ENCODE measurements around the gene PLAA.

- TF ChIP-seq POLR2A (IDR thresholded peaks at IDR 0.05) (no peak), EP300 (IDR thresholded peaks at IDR 0.05) (no peak), POLR2AphosphoS5 (IDR thresholded peaks at IDR 0.05) (no peak)
- TF ChIP-seq, protein P1, sequence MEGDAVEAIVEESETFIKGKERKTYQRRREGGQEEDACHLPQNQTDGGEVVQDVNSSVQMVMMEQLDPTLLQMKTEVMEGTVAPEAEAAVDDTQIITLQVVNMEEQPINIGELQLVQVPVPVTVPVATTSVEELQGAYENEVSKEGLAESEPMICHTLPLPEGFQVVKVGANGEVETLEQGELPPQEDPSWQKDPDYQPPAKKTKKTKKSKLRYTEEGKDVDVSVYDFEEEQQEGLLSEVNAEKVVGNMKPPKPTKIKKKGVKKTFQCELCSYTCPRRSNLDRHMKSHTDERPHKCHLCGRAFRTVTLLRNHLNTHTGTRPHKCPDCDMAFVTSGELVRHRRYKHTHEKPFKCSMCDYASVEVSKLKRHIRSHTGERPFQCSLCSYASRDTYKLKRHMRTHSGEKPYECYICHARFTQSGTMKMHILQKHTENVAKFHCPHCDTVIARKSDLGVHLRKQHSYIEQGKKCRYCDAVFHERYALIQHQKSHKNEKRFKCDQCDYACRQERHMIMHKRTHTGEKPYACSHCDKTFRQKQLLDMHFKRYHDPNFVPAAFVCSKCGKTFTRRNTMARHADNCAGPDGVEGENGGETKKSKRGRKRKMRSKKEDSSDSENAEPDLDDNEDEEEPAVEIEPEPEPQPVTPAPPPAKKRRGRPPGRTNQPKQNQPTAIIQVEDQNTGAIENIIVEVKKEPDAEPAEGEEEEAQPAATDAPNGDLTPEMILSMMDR (IDR thresholded peaks at IDR 0.05) = no peak
Measured at GRCh38 chr9:26937816-26938371, 9.1 kb downstream of the PLAA start.

Data from suprapubic skin (tissue), 4 donors.